ENCODE measurements around the gene HAUS3.

HAUS3 gene

DNA sequence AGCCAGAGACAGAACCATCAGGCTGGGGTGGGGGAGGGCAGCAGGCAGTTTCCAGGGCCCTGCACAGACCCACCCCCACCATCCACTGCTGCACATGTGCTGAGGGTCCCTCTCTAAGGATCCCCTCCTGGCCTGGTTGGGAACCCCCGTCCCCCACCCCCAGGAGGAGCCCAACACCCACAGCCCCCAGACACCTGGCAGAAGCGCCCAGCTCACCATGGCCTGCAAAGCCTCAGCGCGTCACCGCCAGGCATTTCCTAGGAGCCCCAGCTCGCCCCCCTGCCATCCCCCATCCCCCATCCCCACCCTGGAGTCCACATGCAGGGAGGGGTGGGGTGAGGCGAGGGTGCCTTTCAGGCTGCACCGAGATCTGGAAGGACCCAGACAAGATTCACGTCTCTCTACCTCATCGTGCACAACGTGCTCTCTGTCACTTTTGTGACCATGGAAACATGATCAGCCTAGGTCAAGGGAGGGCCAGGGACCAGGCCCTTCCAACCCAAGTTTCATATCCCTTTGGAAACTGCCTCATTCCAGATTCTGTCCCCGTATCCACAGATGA lies 10.7 kb upstream of the HAUS3 start:
- TF ChIP-seq, protein P1, sequence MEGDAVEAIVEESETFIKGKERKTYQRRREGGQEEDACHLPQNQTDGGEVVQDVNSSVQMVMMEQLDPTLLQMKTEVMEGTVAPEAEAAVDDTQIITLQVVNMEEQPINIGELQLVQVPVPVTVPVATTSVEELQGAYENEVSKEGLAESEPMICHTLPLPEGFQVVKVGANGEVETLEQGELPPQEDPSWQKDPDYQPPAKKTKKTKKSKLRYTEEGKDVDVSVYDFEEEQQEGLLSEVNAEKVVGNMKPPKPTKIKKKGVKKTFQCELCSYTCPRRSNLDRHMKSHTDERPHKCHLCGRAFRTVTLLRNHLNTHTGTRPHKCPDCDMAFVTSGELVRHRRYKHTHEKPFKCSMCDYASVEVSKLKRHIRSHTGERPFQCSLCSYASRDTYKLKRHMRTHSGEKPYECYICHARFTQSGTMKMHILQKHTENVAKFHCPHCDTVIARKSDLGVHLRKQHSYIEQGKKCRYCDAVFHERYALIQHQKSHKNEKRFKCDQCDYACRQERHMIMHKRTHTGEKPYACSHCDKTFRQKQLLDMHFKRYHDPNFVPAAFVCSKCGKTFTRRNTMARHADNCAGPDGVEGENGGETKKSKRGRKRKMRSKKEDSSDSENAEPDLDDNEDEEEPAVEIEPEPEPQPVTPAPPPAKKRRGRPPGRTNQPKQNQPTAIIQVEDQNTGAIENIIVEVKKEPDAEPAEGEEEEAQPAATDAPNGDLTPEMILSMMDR (IDR thresholded peaks at IDR 0.05; ENCODE audit: borderline replicate concordance, extremely low read depth, low read length, poor library complexity, severe bottlenecking) = no peak
- no peak for TF ChIP-seq EZH2 (IDR thresholded peaks at IDR 0.05; ENCODE audit: borderline replicate concordance, low read depth, low read length, severe bottlenecking)
- Histone ChIP-seq H3K27me3 (ENCODE audit: insufficient read depth, low read length, poor library complexity) (no peaks in the 10 kb centered on the region), H3K27ac (ENCODE audit: low read length) (no peak overlapping the region), H3K4me1 (ENCODE audit: insufficient read depth, low read length) (no peaks in the 10 kb centered on the region), H3K36me3 (ENCODE audit: insufficient read depth, low read length) (peaks cover 64% of the 10 kb centered on the region), H4K20me1 (ENCODE audit: insufficient read depth, low read length) (peaks cover 48% of the 10 kb centered on the region), H2AFZ (ENCODE audit: low read depth, low read length) (no peak overlapping the region), H3K4me3 (ENCODE audit: low read depth in 1 of 2, low read length in 2 of 2) (no peak overlapping the region), H3K79me2 (ENCODE audit: insufficient read depth, low read length) (no peaks in the 10 kb centered on the region), H3K9ac (ENCODE audit: low read depth, low read length) (no peak overlapping the region), H3K9me3 (ENCODE audit: insufficient read depth, low read length, severe bottlenecking) (no peaks in the 10 kb centered on the region), H3K4me2 (ENCODE audit: insufficient read depth, low read length) (no peak overlapping the region)
- no peak for ATAC-seq (ENCODE audit: insufficient read depth, low read depth)
- DNase-seq = peak; percentile 4

DNA sequence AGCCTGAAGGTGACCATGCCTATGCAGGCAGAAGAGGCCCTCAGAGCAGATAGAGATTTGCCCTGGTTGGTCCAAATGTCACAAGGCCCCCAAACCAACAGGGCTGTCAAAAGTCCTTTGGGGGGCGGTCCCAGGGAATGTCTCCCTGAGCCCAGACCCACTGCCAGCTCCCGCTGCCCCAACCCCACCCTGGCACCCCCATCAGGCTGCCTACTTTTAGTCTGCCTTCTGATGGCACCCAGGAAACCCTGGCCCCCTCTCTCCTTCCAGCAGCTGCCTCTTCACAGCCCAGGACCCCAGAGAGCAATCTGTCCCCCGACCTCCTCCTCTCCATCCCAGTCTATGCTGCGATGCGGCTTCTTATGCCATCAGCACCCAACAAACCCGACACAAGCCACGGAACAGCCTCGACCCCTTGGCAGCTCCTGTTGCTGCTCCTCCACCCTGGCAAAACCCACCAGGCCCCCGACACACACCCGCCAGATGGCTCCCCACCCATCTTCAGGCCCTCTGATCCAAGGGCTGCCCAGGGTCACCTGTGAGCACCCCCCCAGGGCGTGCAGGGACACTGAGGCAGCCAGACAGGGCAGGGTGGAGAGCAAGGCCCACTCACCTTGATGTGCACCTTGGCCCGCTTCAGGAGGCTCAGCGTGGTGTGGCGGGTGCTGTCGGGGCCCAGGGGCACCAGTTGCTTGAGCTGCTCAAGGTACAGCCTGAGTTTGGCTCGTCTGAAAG lies 10.0 kb upstream of the HAUS3 start:
- peaks cover 43% of the 10 kb centered on the region for H4K20me1 ChIP-seq (ENCODE audit: insufficient read depth, low read length)
- no peaks in the 10 kb centered on the region for H3K4me1 ChIP-seq (ENCODE audit: insufficient read depth, low read length)
- peaks cover 58% of the 10 kb centered on the region for H3K36me3 ChIP-seq (ENCODE audit: insufficient read depth, low read length)
- ATAC-seq (ENCODE audit: insufficient read depth, low read depth) (no peak), DNase-seq (peak; percentile 2)
- no peaks in the 10 kb centered on the region for H3K27me3 ChIP-seq (ENCODE audit: insufficient read depth, low read length, poor library complexity)
- no peaks in the 10 kb centered on the region for H3K9me3 ChIP-seq (ENCODE audit: insufficient read depth, low read length, severe bottlenecking)
- TF ChIP-seq EZH2 (IDR thresholded peaks at IDR 0.05; ENCODE audit: borderline replicate concordance, low read depth, low read length, severe bottlenecking) = no peak
- TF ChIP-seq, protein P1 (IDR thresholded peaks at IDR 0.05; ENCODE audit: borderline replicate concordance, extremely low read depth, low read length, poor library complexity, severe bottlenecking) = no peak
- H3K27ac ChIP-seq (ENCODE audit: low read length) = no peak overlapping the region; the same call in 1 of the 2 replicates
- no peaks in the 10 kb centered on the region for H3K79me2 ChIP-seq (ENCODE audit: insufficient read depth, low read length)
- no peak overlapping the region for H3K4me2 ChIP-seq (ENCODE audit: insufficient read depth, low read length)
- H3K4me3 ChIP-seq (ENCODE audit: low read depth in 1 of 2, low read length in 2 of 2) = no peak overlapping the region
- H3K9ac ChIP-seq (ENCODE audit: low read depth, low read length) = no peak overlapping the region
- no peak overlapping the region for H2AFZ ChIP-seq (ENCODE audit: low read depth, low read length)

DNA sequence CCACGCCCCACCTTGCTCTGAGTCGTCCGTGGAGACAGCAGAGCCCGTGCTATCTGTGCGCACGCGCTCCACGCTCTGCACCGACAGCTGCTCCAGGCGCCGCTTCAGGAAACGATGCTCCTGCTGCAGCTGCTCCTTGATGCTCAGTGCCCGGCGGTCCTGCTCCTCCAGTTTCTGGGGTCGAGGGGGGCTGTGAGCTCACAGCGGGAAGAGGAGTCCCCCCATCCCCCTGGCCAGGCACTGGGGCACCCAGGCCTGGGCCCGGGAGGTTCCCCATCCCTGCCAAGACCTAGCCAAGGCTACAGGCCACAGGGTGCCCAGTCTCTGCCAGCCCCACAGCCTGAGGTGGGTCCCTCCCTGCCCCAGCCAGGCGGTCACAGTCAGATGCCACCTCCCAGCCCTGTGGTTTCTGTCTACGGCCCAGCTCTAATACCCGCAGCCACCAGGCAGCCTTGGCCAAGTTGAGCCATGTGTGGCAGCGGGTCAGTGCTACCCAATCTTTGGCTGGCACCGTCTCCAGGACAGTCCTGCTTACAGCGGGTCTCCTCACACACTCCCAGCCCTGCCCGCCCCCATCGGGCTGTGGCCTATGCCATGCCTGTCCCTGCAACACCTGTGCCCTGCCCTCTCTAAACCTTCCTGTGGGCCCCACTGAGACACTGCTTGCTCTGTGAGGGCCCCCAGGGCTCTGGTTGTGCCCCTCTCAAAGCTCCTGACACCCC lies 9.3 kb upstream of the HAUS3 start:
- H3K9me3 ChIP-seq (ENCODE audit: insufficient read depth, low read length, severe bottlenecking) = no peaks in the 10 kb centered on the region
- H3K4me2 ChIP-seq (ENCODE audit: insufficient read depth, low read length) = no peak overlapping the region
- no peak overlapping the region for H3K4me3 ChIP-seq (ENCODE audit: low read depth in 1 of 2, low read length in 2 of 2)
- no peaks in the 10 kb centered on the region for H3K27me3 ChIP-seq (ENCODE audit: insufficient read depth, low read length, poor library complexity)
- no peak overlapping the region for H3K9ac ChIP-seq (ENCODE audit: low read depth, low read length)
- ATAC-seq (ENCODE audit: insufficient read depth, low read depth) = no peak
- no peak overlapping the region for H3K27ac ChIP-seq (ENCODE audit: low read length)
- H3K4me1 ChIP-seq (ENCODE audit: insufficient read depth, low read length) = no peaks in the 10 kb centered on the region
- H2AFZ ChIP-seq (ENCODE audit: low read depth, low read length) = no peak overlapping the region
- TF ChIP-seq EZH2 (IDR thresholded peaks at IDR 0.05; ENCODE audit: borderline replicate concordance, low read depth, low read length, severe bottlenecking) = no peak
- TF ChIP-seq, protein P1 (IDR thresholded peaks at IDR 0.05; ENCODE audit: borderline replicate concordance, extremely low read depth, low read length, poor library complexity, severe bottlenecking) = no peak
- H3K79me2 ChIP-seq (ENCODE audit: insufficient read depth, low read length) = no peaks in the 10 kb centered on the region
- DNase-seq = no peak
- H3K36me3 ChIP-seq (ENCODE audit: insufficient read depth, low read length) = peaks cover 52% of the 10 kb centered on the region
- H4K20me1 ChIP-seq (ENCODE audit: insufficient read depth, low read length) = peaks cover 35% of the 10 kb centered on the region
